ENCODE data around the gene DBNDD2.

DNA sequence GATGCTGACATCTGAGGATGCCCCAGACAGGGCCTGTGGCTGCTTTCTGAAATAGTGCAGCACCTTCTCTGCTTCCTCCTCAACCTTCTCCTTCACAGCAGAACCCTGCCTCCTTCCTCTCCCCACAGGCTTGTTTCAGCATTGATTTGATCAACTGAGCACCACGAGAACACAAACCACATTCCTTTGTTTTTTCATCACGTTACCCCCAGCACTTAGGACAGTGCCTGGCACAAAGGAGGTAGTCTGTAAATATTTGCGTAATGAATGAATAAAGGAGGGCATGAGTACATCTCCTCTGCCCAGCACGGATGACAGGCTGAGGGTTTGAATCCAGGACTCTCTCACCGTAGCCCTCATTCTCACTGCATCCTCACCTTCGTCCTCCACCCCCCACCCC lies 40.2 kb downstream of the DBNDD2 start:
- TF ChIP-seq POLR2A (IDR thresholded peaks at IDR 0.05), result no peak
- TF ChIP-seq, protein P1, sequence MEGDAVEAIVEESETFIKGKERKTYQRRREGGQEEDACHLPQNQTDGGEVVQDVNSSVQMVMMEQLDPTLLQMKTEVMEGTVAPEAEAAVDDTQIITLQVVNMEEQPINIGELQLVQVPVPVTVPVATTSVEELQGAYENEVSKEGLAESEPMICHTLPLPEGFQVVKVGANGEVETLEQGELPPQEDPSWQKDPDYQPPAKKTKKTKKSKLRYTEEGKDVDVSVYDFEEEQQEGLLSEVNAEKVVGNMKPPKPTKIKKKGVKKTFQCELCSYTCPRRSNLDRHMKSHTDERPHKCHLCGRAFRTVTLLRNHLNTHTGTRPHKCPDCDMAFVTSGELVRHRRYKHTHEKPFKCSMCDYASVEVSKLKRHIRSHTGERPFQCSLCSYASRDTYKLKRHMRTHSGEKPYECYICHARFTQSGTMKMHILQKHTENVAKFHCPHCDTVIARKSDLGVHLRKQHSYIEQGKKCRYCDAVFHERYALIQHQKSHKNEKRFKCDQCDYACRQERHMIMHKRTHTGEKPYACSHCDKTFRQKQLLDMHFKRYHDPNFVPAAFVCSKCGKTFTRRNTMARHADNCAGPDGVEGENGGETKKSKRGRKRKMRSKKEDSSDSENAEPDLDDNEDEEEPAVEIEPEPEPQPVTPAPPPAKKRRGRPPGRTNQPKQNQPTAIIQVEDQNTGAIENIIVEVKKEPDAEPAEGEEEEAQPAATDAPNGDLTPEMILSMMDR (IDR thresholded peaks at IDR 0.05), result no peak

All from heart left ventricle (tissue), 13 donors.